Fibroblast of lung (primary cell): ENCODE measurements around the gene RASSF5. TPM values are rescaled to one million over a fixed set of nuclear protein-coding genes. Genes with fewer than 3 reads are reported as not detected.

Source experiments
- DNase-seq, 2 donors: peaks; one replicate each; pipeline versions ENCODE4 v3.0.0 to v3.0.0-alpha.2; 2010; ENCODE audit warnings: low read depth in 2 of 2
- H2AFZ ChIP-seq: 2 replicates; pipeline ENCODE4 v1.5.1; 2012; ENCODE audit warnings: low read length, control low read depth, inconsistent platforms
- H3K27ac ChIP-seq: 2 replicates; pipeline ENCODE4 v1.5.1; 2011; ENCODE audit warnings: low read length, control low read depth; ENCODE audit not compliant: insufficient read depth
- H3K27me3 ChIP-seq: 2 replicates; pipeline ENCODE4 v1.5.1; 2011; ENCODE audit warnings: mild to moderate bottlenecking, low read length; ENCODE audit not compliant: control insufficient read depth, insufficient read depth
- H3K36me3 ChIP-seq: 2 replicates; pipeline ENCODE4 v1.5.1; 2011; ENCODE audit warnings: low read length; ENCODE audit not compliant: control insufficient read depth, insufficient read depth
- H3K4me1 ChIP-seq: 2 replicates; pipeline ENCODE4 v1.5.1; 2011; ENCODE audit warnings: low read length; ENCODE audit not compliant: control insufficient read depth, insufficient read depth; ENCODE audit errors: extremely low read depth
- H3K4me2 ChIP-seq: 2 replicates; pipeline ENCODE4 v1.5.1; 2011; ENCODE audit warnings: low read length, control low read depth; ENCODE audit not compliant: insufficient read depth; ENCODE audit errors: extremely low read depth
- H3K4me3 ChIP-seq, 4 experiments: fragments of 200-600 bp in 1 of 4; sonication (generic) in 1 of 4; replicated peaks in 1 of 4; 2 replicates each; pipeline ENCODE4 v1.5.1; 2011 to 2016; ENCODE audit warnings: low read length in 4 of 4, low read depth in 3 of 4, mild to moderate bottlenecking in 3 of 4, control low read depth in 2 of 4, inconsistent platforms in 1 of 4, mixed read lengths in 1 of 4; ENCODE audit not compliant: insufficient read depth in 1 of 4; ENCODE audit errors: control extremely low read depth in 1 of 4
- H3K79me2 ChIP-seq: 2 replicates; pipeline ENCODE4 v1.5.1; 2012; ENCODE audit warnings: mild to moderate bottlenecking, low read length, inconsistent platforms; ENCODE audit not compliant: control insufficient read depth, insufficient read depth
- H3K9ac ChIP-seq: 2 replicates; pipeline ENCODE4 v1.5.1; 2011; ENCODE audit warnings: mild to moderate bottlenecking, low read length, control low read depth; ENCODE audit not compliant: insufficient read depth
- H3K9me3 ChIP-seq: 2 replicates; pipeline ENCODE4 v1.5.1; 2012; ENCODE audit warnings: low read depth, low read length; ENCODE audit not compliant: control insufficient read depth, insufficient read depth
- H4K20me1 ChIP-seq: 2 replicates; pipeline ENCODE4 v1.5.1; 2011; ENCODE audit warnings: low read length; ENCODE audit not compliant: control insufficient read depth, insufficient read depth; ENCODE audit errors: extremely low read depth
- CTCF ChIP-seq, 2 donors: IDR thresholded peaks in 1 of 2; conservative IDR thresholded peaks in 1 of 2; 1 replicate in 1 of 2; 2 replicates in 1 of 2; pipeline ENCODE4 v1.5.1; 2011 to 2012; ENCODE audit warnings: low read length in 2 of 2, control low read depth in 1 of 2, inconsistent platforms in 1 of 2, low read depth in 1 of 2, mild to moderate bottlenecking in 1 of 2
- EZH2 ChIP-seq: IDR thresholded peaks from 2 replicates; pipeline ENCODE4 v1.5.1; 2012; ENCODE audit warnings: low read length, control low read depth, mild to moderate bottlenecking; ENCODE audit errors: missing control alignments
- polyA plus RNA-seq, 2 donors: library from polyadenylated mRNA; depleted of rRNA in 1 of 2; stranded (reverse) in 1 of 2; unstranded in 1 of 2; fragments of >200 nt; gene quantifications; 2 replicates each; pipeline ENCODE4 v1.2.1, GENCODE V29; 2011 to 2012; ENCODE audit warnings: missing spikeins in 1 of 2
- total RNA-seq: library from RNA; depleted of rRNA; stranded (reverse); fragments of >200 nt; gene quantifications from 2 replicates; pipeline ENCODE4 v1.2.1, GENCODE V29; 2014

RASSF5 gene
- total and polyA plus RNA-seq, 2 donors (not counting 1 experiment from before 2014, with no cell fraction given) = 1.3 to 3.0 TPM

GRCh38 chr1:206516728-206516990, 9.3 kb downstream of the RASSF5 start:
- H3K27ac ChIP-seq = no peak overlapping the region
- H3K79me2 ChIP-seq = no peaks in the 10 kb centered on the region
- H3K4me1 ChIP-seq = peaks cover 21% of the 10 kb centered on the region
- no peak overlapping the region for H3K9ac ChIP-seq
- H3K36me3 ChIP-seq = no peaks in the 10 kb centered on the region
- no peaks in the 10 kb centered on the region for H3K27me3 ChIP-seq
- H2AFZ ChIP-seq = no peak overlapping the region
- H3K9me3 ChIP-seq = no peaks in the 10 kb centered on the region
- TF ChIP-seq EZH2 (no peak), CTCF (conservative IDR thresholded peaks at IDR 0.05 in 1 of 2, IDR thresholded peaks at IDR 0.05 in 1 of 2; ENCODE audit: low read depth in 1 of 2, low read length in 2 of 2) (no peak)
- H3K4me3 ChIP-seq = no peak overlapping the region
- H4K20me1 ChIP-seq = no peaks in the 10 kb centered on the region
- no peak for DNase-seq
- H3K4me2 ChIP-seq = no peak overlapping the region

- TF ChIP-seq CTCF (conservative IDR thresholded peaks at IDR 0.05 in 1 of 2, IDR thresholded peaks at IDR 0.05 in 1 of 2; ENCODE audit: low read depth in 1 of 2, low read length in 2 of 2) = no peak
- no peak for TF ChIP-seq EZH2
- H3K27me3 ChIP-seq = no peaks in the 10 kb centered on the region
- H3K79me2 ChIP-seq = no peaks in the 10 kb centered on the region
- H3K9ac ChIP-seq = no peak overlapping the region
- no peak overlapping the region for H3K4me2 ChIP-seq
- no peaks in the 10 kb centered on the region for H3K36me3 ChIP-seq
- H3K4me1 ChIP-seq = peaks cover 14% of the 10 kb centered on the region
- H2AFZ ChIP-seq = no peak overlapping the region
- H4K20me1 ChIP-seq = no peaks in the 10 kb centered on the region
- H3K9me3 ChIP-seq = no peaks in the 10 kb centered on the region
- no peak overlapping the region for H3K4me3 ChIP-seq
- DNase-seq = no peak
- H3K27ac ChIP-seq = no peak overlapping the region
Measured at GRCh38 chr1:206517784-206518183, 10.5 kb downstream of the RASSF5 start.

- Histone ChIP-seq H3K27ac (no peak overlapping the region), H3K79me2 (no peaks in the 10 kb centered on the region), H3K4me2 (no peak overlapping the region), H3K4me3 (no peak overlapping the region), H3K9me3 (no peaks in the 10 kb centered on the region), H3K36me3 (no peaks in the 10 kb centered on the region), H3K9ac (no peak overlapping the region), H2AFZ (no peak overlapping the region), H4K20me1 (no peaks in the 10 kb centered on the region), H3K27me3 (no peaks in the 10 kb centered on the region), H3K4me1 (peaks cover 10% of the 10 kb centered on the region)
- no peak for TF ChIP-seq EZH2
- no peak for TF ChIP-seq CTCF (conservative IDR thresholded peaks at IDR 0.05 in 1 of 2, IDR thresholded peaks at IDR 0.05 in 1 of 2; ENCODE audit: low read depth in 1 of 2, low read length in 2 of 2)
- no peak for DNase-seq
Measured at GRCh38 chr1:206518206-206518605, 10.9 kb downstream of the RASSF5 start.
